Keratinocyte (primary cell): ENCODE measurements around the gene AFDN. TPM values are rescaled to one million over a fixed set of nuclear protein-coding genes. Genes with fewer than 3 reads are reported as not detected.

Experiments used
- DNase-seq: peaks from one replicate; pipeline ENCODE4 v3.0.0-alpha.2; 2011; ENCODE audit warnings: low read depth, missing footprints, low spot score
- FAIRE-seq: peaks from 2 replicates; lab custom pipeline; 2011; peaks lifted over from hg19 to GRCh38; lab: Jason Lieb, UNC
- H2AFZ ChIP-seq: 2 replicates; pipeline ENCODE4 v1.6.0; 2012; ENCODE audit warnings: low read length, control low read depth, inconsistent platforms; ENCODE audit not compliant: control insufficient read depth
- H3K27ac ChIP-seq: 2 replicates; pipeline ENCODE4 v1.5.1; 2011; ENCODE audit warnings: low read length; ENCODE audit not compliant: control insufficient read depth, insufficient read depth
- H3K27me3 ChIP-seq: 3 replicates; pipeline ENCODE4 v1.6.0; 2011; ENCODE audit warnings: low read length; ENCODE audit not compliant: control insufficient read depth, insufficient read depth; ENCODE audit errors: extremely low read depth
- H3K36me3 ChIP-seq, 2 experiments: 2 replicates in 1 of 2; 3 replicates in 1 of 2; pipeline ENCODE4 v1.5.1; 2011; ENCODE audit warnings: low read length in 2 of 2, mild to moderate bottlenecking in 1 of 2; ENCODE audit not compliant: control insufficient read depth in 2 of 2, insufficient read depth in 2 of 2; ENCODE audit errors: extremely low read depth in 1 of 2
- H3K4me1 ChIP-seq: 3 replicates; pipeline ENCODE4 v1.5.1; 2011; ENCODE audit warnings: low read length; ENCODE audit not compliant: control insufficient read depth, insufficient read depth; ENCODE audit errors: extremely low read depth
- H3K4me2 ChIP-seq: 3 replicates; pipeline ENCODE4 v1.6.0; 2011; ENCODE audit warnings: low read depth, low read length; ENCODE audit not compliant: control insufficient read depth, insufficient read depth; ENCODE audit errors: extremely low read depth
- H3K4me3 ChIP-seq, 3 experiments: fragments of 200-600 bp in 1 of 3; sonication (generic) in 1 of 3; 2 replicates in 2 of 3; 3 replicates in 1 of 3; pipeline ENCODE4 v1.5.1; 2011 to 2016; ENCODE audit warnings: low read length in 3 of 3, mild to moderate bottlenecking in 3 of 3, control low read depth in 2 of 3, inconsistent platforms in 1 of 3, low read depth in 1 of 3, mixed read lengths in 1 of 3, mixed run types in 1 of 3, moderate library complexity in 1 of 3; ENCODE audit not compliant: control insufficient read depth in 2 of 3, insufficient read depth in 2 of 3; ENCODE audit errors: extremely low read depth in 1 of 3
- H3K79me2 ChIP-seq: 2 replicates; pipeline ENCODE4 v1.6.0; 2012; ENCODE audit warnings: low read length; ENCODE audit not compliant: control insufficient read depth, insufficient read depth
- H3K9ac ChIP-seq: 3 replicates; pipeline ENCODE4 v1.6.0; 2011; ENCODE audit warnings: low read length; ENCODE audit not compliant: control insufficient read depth, insufficient read depth; ENCODE audit errors: extremely low read depth
- H3K9me1 ChIP-seq: 3 replicates; pipeline ENCODE4 v1.6.0; 2011; ENCODE audit warnings: low read length; ENCODE audit not compliant: control insufficient read depth, insufficient read depth; ENCODE audit errors: extremely low read depth
- H3K9me3 ChIP-seq: 2 replicates; pipeline ENCODE4 v1.5.1; 2012; ENCODE audit warnings: low read depth, low read length; ENCODE audit not compliant: control insufficient read depth
- H4K20me1 ChIP-seq: 3 replicates; pipeline ENCODE4 v1.6.0; 2011; ENCODE audit warnings: low read length; ENCODE audit not compliant: control insufficient read depth, insufficient read depth; ENCODE audit errors: extremely low read depth
- EZH2 ChIP-seq: IDR thresholded peaks from one replicate; pipeline ENCODE4 v1.6.1; 2012; ENCODE audit warnings: inconsistent platforms, mild to moderate bottlenecking, low read length, moderate library complexity
- dilution Hi-C: fragments of 300-500 bp; cut with MboI; formaldehyde crosslinking; loops from one replicate; pipeline ENCODE4 v1.7.0; 2020; ENCODE audit warnings: low sequenced_read_pairs; ENCODE audit not compliant: extremely low pct_ligation_motif_present
- polyA plus RNA-seq, 5 experiments: library from polyadenylated mRNA; depleted of rRNA in 3 of 5; stranded (reverse) in 3 of 5; stranded (forward) in 1 of 5; unstranded in 1 of 5; fragments of >200 nt; gene quantifications; 1 replicate in 1 of 5; 2 replicates in 3 of 5; 3 replicates in 1 of 5; pipeline versions ENCODE4 v1.2.1 to v1.2.3, GENCODE V29; 2011 to 2012; ENCODE audit warnings: missing spikeins in 2 of 5, low read depth in 1 of 5, low replicate concordance in 1 of 5
- TF ChIP-seq, protein P1 (sequence below), 3 experiments: IDR thresholded peaks in 1 of 3; conservative IDR thresholded peaks in 1 of 3; optimal IDR thresholded peaks in 1 of 3; 2 replicates in 2 of 3; 3 replicates in 1 of 3; pipeline versions ENCODE3 to v1.5.1; 2011; ENCODE audit warnings: low read length in 3 of 3, mild to moderate bottlenecking in 3 of 3, moderate library complexity in 2 of 3, control low read depth in 1 of 3, inconsistent platforms in 1 of 3; ENCODE audit not compliant: insufficient read depth in 2 of 3; ENCODE audit errors: extremely low read depth in 1 of 3

AFDN gene
- polyA plus RNA-seq, 1 donor (not counting 4 experiments of a cell fraction or from before 2014, with no cell fraction given), result 46.5 TPM

DNA sequence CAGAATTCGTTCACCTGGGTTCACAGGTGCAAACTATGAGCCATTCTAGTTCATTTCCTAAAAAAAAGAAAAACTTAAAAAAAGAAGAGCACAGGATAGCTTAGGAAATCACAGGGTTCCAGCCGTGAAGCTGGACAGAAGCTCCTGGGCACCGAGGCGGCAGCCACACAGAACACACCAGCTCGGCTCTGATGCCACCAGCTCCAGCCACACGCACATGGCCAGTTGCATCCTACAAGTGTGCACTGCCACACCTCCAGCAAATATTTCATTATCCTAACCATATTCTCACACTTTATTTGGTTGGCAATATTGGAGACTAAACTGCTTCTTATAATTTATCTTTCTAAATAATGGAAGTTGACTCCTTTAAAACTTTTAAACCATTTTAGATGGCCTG is 26.2 kb upstream of the AFDN start:
- Histone ChIP-seq H2AFZ (no peak overlapping the region), H3K27ac (no peak overlapping the region), H3K4me3 (no peak overlapping the region), H3K27me3 (peaks cover 28% of the 10 kb centered on the region), H4K20me1 (no peaks in the 10 kb centered on the region), H3K4me1 (peaks cover 4% of the 10 kb centered on the region), H3K9ac (no peak overlapping the region), H3K9me1 (no peaks in the 10 kb centered on the region), H3K9me3 (no peaks in the 10 kb centered on the region), H3K79me2 (no peaks in the 10 kb centered on the region), H3K36me3 (no peaks in the 10 kb centered on the region), H3K4me2 (no peak overlapping the region)
- dilution Hi-C loops, result no loop called here
- DNase-seq (no peak), FAIRE-seq (no peak)
- no peak for TF ChIP-seq EZH2
- TF ChIP-seq, protein P1, sequence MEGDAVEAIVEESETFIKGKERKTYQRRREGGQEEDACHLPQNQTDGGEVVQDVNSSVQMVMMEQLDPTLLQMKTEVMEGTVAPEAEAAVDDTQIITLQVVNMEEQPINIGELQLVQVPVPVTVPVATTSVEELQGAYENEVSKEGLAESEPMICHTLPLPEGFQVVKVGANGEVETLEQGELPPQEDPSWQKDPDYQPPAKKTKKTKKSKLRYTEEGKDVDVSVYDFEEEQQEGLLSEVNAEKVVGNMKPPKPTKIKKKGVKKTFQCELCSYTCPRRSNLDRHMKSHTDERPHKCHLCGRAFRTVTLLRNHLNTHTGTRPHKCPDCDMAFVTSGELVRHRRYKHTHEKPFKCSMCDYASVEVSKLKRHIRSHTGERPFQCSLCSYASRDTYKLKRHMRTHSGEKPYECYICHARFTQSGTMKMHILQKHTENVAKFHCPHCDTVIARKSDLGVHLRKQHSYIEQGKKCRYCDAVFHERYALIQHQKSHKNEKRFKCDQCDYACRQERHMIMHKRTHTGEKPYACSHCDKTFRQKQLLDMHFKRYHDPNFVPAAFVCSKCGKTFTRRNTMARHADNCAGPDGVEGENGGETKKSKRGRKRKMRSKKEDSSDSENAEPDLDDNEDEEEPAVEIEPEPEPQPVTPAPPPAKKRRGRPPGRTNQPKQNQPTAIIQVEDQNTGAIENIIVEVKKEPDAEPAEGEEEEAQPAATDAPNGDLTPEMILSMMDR (optimal IDR thresholded peaks at IDR 0.05 in 1 of 3, IDR thresholded peaks at IDR 0.05 in 1 of 3, conservative IDR thresholded peaks at IDR 0.05 in 1 of 3; ENCODE audit: extremely low read depth in 1 of 3, insufficient read depth in 2 of 3, low read length in 3 of 3), result no peak

DNA sequence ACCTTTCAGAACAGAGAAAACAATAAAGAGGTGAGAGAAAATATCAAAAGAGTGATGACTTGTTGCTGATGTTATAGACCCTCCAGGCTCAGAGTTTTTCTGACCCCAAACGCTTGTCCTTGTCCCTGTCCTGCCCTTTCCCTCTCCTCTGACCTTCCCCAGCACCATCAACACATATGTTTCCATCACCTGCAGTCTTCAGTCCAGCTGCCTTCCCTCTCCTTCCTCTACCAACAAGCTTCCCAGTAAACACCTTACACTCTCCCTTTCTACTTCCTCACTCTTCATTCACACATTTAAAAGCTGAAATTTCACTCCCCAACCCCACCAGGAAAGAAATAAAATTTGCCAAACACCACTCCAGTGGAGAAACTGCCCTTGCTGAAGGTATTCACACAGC is 25.4 kb upstream of the AFDN start:
- H4K20me1 ChIP-seq, result no peaks in the 10 kb centered on the region
- no peak overlapping the region for H3K9ac ChIP-seq
- no peak for FAIRE-seq
- TF ChIP-seq EZH2, result no peak
- TF ChIP-seq, protein P1 (optimal IDR thresholded peaks at IDR 0.05 in 1 of 3, IDR thresholded peaks at IDR 0.05 in 1 of 3, conservative IDR thresholded peaks at IDR 0.05 in 1 of 3; ENCODE audit: extremely low read depth in 1 of 3, insufficient read depth in 2 of 3, low read length in 3 of 3), result no peak
- no peak overlapping the region for H3K4me3 ChIP-seq
- DNase-seq, result no peak
- no peak overlapping the region for H3K27ac ChIP-seq
- H3K79me2 ChIP-seq, result no peaks in the 10 kb centered on the region
- no peak overlapping the region for H3K4me2 ChIP-seq
- H3K9me1 ChIP-seq, result no peaks in the 10 kb centered on the region
- H3K9me3 ChIP-seq, result no peaks in the 10 kb centered on the region
- no peak overlapping the region for H2AFZ ChIP-seq
- dilution Hi-C loops, result no loop called here
- H3K4me1 ChIP-seq, result peaks cover 4% of the 10 kb centered on the region
- peaks cover 24% of the 10 kb centered on the region for H3K27me3 ChIP-seq
- H3K36me3 ChIP-seq, result no peaks in the 10 kb centered on the region
